Activated CD4-positive, alpha-beta T cell treated with anti-CD3 and anti-CD28 coated beads for 4 hours (primary cell): ENCODE results near the gene RASA4B.
A peak's percentile ranks its signal among the peaks of the same experiment; 100 is the strongest.
"Not testable (repeated sequence)": the region's sequence is repeated elsewhere in the genome, so short reads cannot be mapped to it uniquely, and the experiment has no call there.

Experiments used
- DNase-seq, 2 donors: peaks; one replicate each; pipeline ENCODE4 v3.0.0-alpha.2; 2020

The RASA4B gene

DNA sequence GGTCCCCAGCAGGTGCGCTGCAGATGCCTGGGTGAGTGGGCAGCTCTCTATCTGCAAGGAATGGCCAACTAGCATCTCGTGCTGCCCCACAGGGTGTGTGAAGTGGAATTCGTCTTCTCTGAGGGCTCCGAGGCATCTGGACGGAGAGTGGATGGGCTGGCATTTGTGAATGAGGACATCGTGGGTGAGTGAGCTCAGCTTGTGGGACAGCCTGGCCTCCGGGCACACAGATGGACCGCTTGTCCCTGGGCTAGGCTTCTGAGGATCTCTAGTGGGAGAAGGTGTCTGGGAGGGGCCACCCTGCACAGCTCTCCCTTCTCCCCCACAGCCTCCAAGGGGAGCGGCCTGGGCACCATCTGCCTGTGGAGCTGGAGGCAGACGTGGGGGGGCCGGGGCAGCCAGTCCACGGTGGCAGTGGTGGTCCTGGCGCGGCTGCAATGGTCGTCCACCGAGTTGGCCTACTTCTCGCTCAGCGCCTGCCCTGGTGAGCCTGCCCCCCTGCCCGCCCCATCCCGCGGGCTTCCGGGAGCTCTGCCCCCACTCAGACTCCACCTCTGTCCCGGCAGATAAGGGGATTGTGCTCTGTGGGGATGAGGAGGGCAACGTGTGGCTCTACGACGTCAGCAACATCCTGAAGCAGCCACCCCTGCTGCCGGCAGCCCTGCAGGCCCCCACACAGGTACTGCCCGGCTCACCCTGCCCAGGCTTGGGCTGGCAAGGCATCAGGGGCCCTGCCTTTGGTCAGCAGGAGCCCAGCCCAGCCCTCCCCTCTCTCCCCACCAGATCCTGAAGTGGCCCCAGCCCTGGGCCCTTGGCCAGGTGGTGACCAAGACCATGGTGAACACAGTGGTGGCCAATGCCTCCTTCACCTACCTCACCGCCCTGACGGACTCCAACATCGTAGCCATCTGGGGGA is 45.2 kb downstream of the RASA4B start:
- no peak for DNase-seq

DNA sequence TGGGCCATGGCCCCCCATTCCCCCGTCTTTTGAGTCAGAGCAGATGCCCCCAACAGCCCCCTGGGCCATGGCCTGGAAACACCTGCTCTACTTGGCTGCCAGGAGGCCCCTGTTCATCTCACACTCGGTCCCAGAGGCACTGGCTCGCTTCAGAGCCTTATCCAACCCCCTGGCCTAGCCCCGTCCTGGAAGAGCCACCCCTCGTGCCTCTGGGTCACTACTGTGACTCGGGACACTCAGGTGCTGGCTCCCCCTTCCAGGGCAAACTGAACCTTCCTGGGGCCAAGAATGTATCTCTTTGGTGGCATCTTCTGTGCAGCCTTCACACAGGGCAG is 45.8 kb downstream of the RASA4B start:
- no peak for DNase-seq

DNA sequence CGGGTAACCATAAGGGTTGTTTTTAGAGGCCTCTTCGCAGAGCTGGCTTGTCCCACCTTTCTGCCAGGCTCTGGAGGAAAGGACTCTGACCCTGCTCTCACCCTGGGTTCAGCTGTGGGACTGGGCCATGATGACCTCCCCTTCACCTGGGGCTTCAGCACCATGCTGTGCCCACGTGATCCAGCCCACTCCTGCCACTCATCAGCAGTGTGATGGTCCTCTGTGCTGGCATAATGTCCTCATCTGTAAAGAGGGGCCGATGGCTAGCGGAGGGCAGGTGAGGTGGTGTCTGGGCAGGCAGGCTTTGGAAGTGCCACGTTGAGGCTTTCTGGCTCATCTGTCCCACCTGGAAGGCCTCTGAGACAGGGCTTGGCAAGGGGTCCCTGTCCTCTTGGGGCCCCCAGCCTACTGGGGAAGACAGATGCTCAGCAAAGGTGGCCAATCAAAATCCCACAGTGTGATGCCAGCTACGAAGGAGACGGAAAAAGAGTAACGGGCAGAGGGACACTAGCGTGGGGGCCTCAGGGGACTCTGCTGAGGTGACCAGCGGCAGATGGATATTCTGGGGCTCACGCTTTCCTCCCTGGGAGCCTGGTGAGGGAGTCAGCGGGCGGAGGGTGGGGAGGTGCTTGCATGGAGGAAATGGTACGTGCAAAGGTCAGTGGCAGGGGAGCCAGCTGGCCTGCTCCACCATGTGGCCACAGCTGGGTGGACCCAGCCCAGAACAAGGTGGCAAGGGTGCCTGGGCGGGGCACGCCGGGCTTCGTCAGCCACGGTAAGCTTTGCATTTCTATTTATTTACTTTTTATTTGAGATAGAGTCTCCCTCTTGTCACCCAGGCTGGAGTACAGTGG is 47.4 kb downstream of the RASA4B start:
- DNase-seq: no peak

- no peak for DNase-seq
Measured at GRCh38 chr7:102469351-102469971, 48.1 kb downstream of the RASA4B start.

DNA sequence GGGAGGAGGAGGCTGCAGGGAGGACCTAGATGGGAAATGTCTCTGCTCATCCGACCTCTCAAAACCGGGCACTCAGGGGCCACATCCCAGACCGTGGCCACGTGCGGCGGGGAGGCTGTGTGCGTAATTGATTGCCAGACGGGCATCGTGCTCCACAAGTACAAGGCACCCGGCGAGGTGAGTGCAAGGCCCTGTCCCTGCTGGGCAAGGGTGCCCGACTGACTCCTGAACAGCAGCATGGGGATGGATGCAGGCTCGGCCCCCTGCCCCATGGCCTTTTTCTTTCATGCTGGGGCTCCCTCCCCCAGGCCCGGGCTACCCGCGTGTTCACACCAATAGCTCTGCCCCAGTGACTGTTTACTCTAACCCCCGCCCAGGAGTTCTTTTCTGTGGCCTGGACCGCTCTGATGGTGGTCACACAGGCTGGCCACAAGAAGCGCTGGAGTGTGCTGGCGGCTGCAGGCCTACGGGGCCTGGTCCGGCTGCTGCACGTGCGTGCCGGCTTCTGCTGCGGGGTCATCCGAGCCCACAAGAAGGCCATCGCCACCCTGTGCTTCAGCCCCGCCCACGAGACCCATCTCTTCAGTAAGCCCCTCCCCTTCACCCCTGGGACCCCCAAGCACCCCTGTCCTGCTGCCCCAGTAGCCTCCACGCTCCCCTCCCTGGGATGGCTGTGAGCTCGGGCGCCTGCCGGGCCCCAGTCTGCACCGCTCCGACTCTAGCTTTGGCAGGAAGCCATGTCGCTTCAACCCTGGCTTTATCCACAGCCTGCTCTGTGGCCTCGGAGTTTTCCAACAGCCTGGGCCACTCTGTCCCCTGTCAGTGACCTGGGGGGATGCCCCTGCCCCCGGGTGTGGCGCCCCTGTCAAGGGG is 48.9 kb downstream of the RASA4B start:
- no peak for DNase-seq

DNA sequence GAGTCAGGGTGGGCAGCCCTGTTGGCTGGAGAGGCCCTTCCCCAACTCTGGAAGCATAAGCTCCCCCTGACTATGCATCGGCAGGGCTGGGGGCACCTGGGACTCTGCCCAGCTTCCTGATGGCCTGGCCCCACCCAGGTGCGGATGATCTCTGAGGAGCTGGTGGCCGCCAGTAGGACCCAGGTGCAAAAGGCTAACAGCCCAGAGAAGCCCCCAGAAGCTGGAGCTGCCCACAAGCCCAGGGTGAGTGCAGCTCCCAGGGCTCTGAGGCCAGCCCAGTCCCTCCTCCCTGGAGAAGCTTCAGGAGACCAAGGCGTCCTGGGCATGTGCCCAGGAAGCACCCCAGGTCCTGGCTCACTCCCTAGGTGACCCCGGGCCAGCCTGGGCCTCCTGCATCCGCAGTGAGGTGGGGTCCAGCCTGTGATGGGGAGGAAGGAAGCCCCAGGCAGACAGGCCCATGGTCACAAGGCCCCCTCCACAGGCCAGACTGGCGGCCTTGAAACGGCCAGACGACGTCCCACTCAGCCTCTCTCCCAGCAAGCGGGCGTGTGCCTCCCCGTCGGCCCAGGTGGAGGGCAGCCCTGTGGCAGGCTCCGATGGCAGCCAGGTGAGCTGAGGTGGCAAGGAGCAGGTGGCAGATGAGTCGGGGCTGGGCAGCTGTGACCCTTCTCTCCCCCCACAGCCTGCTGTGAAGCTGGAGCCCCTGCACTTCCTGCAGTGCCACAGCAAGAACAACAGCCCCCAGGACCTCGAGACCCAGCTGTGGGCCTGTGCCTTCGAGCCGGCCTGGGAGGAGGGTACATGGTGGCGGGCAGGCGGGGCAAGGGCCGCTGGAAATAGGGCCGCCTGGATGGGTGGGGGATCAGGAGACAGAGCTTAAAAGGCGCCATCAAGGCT is 49.7 kb downstream of the RASA4B start:
- no peak for DNase-seq

GRCh38 chr7:102466097-102466496 is 51.5 kb downstream of the RASA4B start:
- DNase-seq: no peak

- DNase-seq: peak; percentile 93 to 96
Measured at GRCh38 chr7:102464577-102465280, 52.8 kb downstream of the RASA4B start, which contains the start of the genes ALKBH4 and LRWD1. Gene ALKBH4, minus strand, starts transcription at chr7:102464863. Its CDS starts 27 bp downstream, at chr7:102464836. Gene LRWD1, plus strand, starts transcription at chr7:102464984. Its CDS starts 97 bp downstream, at chr7:102465081.

- no peak for DNase-seq
Measured at GRCh38 chr7:102463841-102464576, 53.6 kb downstream of the RASA4B start.

GRCh38 chr7:102460467-102460866 is 57.1 kb downstream of the RASA4B start:
- no peak for DNase-seq

DNA sequence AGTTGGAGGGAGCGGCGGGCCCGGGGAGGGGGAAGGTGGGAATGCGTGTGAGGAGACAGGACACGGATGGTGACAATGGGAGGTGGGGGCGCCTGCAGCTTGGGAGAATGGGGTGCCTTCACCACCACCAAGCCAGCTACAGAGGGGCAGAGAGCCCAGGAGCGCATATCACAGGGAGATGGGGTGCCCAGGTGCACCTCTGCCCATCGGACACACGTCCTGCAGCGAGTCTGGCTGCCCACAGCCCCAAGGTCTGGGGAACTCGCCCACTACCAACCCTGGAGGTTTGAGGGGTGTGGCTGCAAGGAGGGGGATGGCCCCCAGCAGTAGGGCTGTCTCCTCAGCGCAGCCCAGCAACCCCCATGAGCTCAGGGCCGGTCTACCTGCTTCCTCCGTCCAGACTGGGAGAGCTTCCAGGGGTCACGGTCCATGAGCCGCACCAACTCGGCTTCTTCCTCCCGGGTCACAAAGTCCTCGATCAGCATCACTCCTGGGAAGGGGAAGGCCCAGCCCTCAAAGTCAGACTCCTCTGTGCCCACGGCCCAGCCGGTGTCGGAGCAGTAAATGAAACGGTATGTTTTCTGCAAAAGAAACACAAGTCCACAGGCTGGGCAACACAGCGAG is 58.2 kb downstream of the RASA4B start:
- DNase-seq: no peak

- DNase-seq: no peak
Measured at GRCh38 chr7:102457352-102457924, 60.1 kb downstream of the RASA4B start.

- DNase-seq: no peak
Measured at GRCh38 chr7:102456327-102456726, 61.2 kb downstream of the RASA4B start.

GRCh38 chr7:102455596-102455995 is 62.0 kb downstream of the RASA4B start:
- DNase-seq: no peak

GRCh38 chr7:102454932-102455331 is 62.6 kb downstream of the RASA4B start:
- not testable (repeated sequence) for DNase-seq

GRCh38 chr7:102454468-102454867 is 63.1 kb downstream of the RASA4B start:
- DNase-seq: no peak

DNA sequence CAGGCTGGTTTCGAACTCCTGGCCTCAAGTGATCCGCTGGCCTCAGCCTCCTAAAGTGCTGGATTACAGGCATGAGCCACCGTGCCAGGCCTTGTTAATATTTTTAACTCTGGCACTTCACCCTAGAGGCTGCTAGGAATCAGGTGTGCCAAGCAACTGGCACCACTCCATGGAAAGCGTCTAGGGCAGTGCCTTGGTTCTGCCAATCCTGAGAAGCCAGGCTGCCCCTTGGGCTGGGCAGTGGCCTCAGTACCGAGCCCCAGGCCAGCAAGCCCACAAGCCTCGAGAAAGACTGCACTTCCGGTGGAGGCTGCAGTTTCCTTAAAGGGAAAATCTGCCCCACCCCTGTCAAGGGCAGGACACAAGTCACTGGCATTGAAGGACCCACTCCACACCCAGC is 64.3 kb downstream of the RASA4B start:
- no peak for DNase-seq

DNA sequence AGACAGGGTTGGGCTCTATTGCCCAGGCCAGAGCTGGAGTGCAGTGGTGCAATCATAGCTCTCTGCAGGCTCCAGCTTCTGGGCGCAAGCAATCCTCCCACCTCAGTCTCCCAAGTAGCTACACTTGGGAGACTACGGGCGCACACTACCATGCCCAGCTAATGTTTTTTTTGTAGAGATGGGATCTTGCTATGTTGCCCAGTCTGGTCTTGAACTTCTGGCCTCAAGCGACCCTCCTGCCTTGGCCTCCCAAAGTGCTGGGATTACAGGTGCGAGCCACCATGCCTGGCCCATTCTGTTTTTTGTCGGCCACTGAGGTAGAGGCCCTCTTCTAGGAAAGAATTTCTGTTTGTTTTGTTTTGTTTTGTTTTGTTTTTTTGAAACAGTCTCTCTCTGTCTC is 65.1 kb downstream of the RASA4B start:
- no peak for DNase-seq
